ENCODE results near the gene MPDU1.

DNA sequence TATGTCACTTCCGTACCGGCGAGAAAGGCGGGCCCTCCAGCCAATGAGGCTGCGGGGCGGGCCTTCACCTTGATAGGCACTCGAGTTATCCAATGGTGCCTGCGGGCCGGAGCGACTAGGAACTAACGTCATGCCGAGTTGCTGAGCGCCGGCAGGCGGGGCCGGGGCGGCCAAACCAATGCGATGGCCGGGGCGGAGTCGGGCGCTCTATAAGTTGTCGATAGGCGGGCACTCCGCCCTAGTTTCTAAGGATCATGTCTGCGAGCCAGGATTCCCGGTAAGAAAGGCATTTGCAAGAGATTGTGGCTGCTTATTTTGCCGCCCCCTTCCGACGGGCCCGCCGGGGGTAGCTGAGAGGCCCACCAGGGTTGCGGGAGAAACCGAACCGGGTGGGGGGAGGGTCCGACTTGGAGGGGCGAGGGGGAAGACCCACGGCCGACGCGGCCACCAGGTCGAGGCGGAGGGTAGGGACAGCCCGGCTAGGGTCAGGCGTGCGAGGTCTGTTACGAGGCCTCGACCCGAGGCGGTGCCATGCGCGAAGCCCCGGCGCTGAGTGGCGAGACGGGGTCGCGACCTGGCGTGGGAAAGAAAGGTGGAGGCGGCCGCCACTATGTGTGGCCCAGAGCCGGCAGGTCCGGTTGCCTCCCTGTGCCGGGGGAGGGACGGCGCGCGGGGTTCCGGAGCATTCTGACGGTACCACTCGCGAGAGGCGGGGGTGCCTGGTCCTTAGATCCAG lies 10.9 kb upstream of the MPDU1 start:
- no peak for TF ChIP-seq EZH2phosphoT487 (IDR thresholded peaks at IDR 0.05)
- TF ChIP-seq, protein P1, sequence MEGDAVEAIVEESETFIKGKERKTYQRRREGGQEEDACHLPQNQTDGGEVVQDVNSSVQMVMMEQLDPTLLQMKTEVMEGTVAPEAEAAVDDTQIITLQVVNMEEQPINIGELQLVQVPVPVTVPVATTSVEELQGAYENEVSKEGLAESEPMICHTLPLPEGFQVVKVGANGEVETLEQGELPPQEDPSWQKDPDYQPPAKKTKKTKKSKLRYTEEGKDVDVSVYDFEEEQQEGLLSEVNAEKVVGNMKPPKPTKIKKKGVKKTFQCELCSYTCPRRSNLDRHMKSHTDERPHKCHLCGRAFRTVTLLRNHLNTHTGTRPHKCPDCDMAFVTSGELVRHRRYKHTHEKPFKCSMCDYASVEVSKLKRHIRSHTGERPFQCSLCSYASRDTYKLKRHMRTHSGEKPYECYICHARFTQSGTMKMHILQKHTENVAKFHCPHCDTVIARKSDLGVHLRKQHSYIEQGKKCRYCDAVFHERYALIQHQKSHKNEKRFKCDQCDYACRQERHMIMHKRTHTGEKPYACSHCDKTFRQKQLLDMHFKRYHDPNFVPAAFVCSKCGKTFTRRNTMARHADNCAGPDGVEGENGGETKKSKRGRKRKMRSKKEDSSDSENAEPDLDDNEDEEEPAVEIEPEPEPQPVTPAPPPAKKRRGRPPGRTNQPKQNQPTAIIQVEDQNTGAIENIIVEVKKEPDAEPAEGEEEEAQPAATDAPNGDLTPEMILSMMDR (IDR thresholded peaks at IDR 0.05) = no peak
- no peak for TF ChIP-seq EZH2 (IDR thresholded peaks at IDR 0.05)

Data from neural progenitor cell (in vitro differentiated cells).